Measurements from ENCODE around the gene FBXW8.

FBXW8 gene

GRCh38 chr12:116990971-116991966 is 80.5 kb downstream of the FBXW8 start:
- DNase-seq (ENCODE audit: low read depth in 1 of 2, low spot score in 1 of 2): no peak

GRCh38 chr12:116996093-116996492 is 85.3 kb downstream of the FBXW8 start:
- no peak for DNase-seq (ENCODE audit: low read depth in 1 of 2, low spot score in 1 of 2)

- DNase-seq (ENCODE audit: low read depth in 1 of 2, low spot score in 1 of 2): no peak
These were observed 85.9 kb downstream of the FBXW8 start for GRCh38 chr12:116996621-116997020.

GRCh38 chr12:116999066-116999465 is 88.3 kb downstream of the FBXW8 start:
- DNase-seq (ENCODE audit: low read depth in 1 of 2, low spot score in 1 of 2): no peak

- DNase-seq (ENCODE audit: low read depth in 1 of 2, low spot score in 1 of 2): no peak
These were observed 89.6 kb downstream of the FBXW8 start for GRCh38 chr12:117000316-117000715.

- DNase-seq (ENCODE audit: low read depth in 1 of 2, low spot score in 1 of 2): no peak
These were observed 91.5 kb downstream of the FBXW8 start for GRCh38 chr12:117002051-117002817.

- no peak for DNase-seq (ENCODE audit: low read depth in 1 of 2, low spot score in 1 of 2)
These were observed 93.2 kb downstream of the FBXW8 start for GRCh38 chr12:117003883-117004404.

- no peak for DNase-seq (ENCODE audit: low read depth in 1 of 2, low spot score in 1 of 2)
These were observed 94.8 kb downstream of the FBXW8 start for GRCh38 chr12:117005417-117006046.

- no peak for DNase-seq (ENCODE audit: low read depth in 1 of 2, low spot score in 1 of 2)
These were observed 95.6 kb downstream of the FBXW8 start for GRCh38 chr12:117006333-117006732.

- no peak for DNase-seq (ENCODE audit: low read depth in 1 of 2, low spot score in 1 of 2)
These were observed 96.8 kb downstream of the FBXW8 start for GRCh38 chr12:117007577-117007976.

GRCh38 chr12:117009759-117010158 is 99.0 kb downstream of the FBXW8 start:
- DNase-seq (ENCODE audit: low read depth in 1 of 2, low spot score in 1 of 2): no peak

GRCh38 chr12:117010693-117011451 is 100.1 kb downstream of the FBXW8 start:
- DNase-seq (ENCODE audit: low read depth in 1 of 2, low spot score in 1 of 2): no peak

- DNase-seq (ENCODE audit: low read depth in 1 of 2, low spot score in 1 of 2): no peak
These were observed 101.4 kb downstream of the FBXW8 start for GRCh38 chr12:117011988-117012805.

GRCh38 chr12:117013726-117014125 is 103.0 kb downstream of the FBXW8 start:
- no peak for DNase-seq (ENCODE audit: low read depth in 1 of 2, low spot score in 1 of 2)

GRCh38 chr12:117014342-117014887 is 103.7 kb downstream of the FBXW8 start:
- no peak for DNase-seq (ENCODE audit: low read depth in 1 of 2, low spot score in 1 of 2)

- DNase-seq (ENCODE audit: low read depth in 1 of 2, low spot score in 1 of 2): no peak
These were observed 105.1 kb downstream of the FBXW8 start for GRCh38 chr12:117015811-117016210.

GRCh38 chr12:117017807-117018206 is 107.1 kb downstream of the FBXW8 start:
- no peak for DNase-seq (ENCODE audit: low read depth in 1 of 2, low spot score in 1 of 2)

- DNase-seq (ENCODE audit: low read depth in 1 of 2, low spot score in 1 of 2): no peak
These were observed 107.5 kb downstream of the FBXW8 start for GRCh38 chr12:117018276-117018675.

- no peak for DNase-seq (ENCODE audit: low read depth in 1 of 2, low spot score in 1 of 2)
These were observed 107.9 kb downstream of the FBXW8 start for GRCh38 chr12:117018685-117019084.

Data from activated T-helper 1 cell treated with anti-CD3 and anti-CD28 coated beads, Interleukin-2, amount 50 U/mL, for 16 hours (primary cell).